Measurements from ENCODE around the gene PGGHG.
"Not testable (repeated sequence)": the region's sequence is repeated elsewhere in the genome, so short reads cannot be mapped to it uniquely, and the experiment has no call there.

PGGHG gene

GRCh38 chr11:327581-327923, 38.6 kb downstream of the PGGHG start:
- no peak overlapping the region for H2AFZ ChIP-seq (ENCODE audit: low read depth, low read length)
- H3K9me3 ChIP-seq (ENCODE audit: insufficient read depth, low read length, severe bottlenecking) = no peaks in the 10 kb centered on the region
- H4K20me1 ChIP-seq (ENCODE audit: insufficient read depth, low read length) = no peaks in the 10 kb centered on the region
- ATAC-seq (ENCODE audit: insufficient read depth, low read depth) (no peak), DNase-seq (no peak)
- H3K4me3 ChIP-seq (ENCODE audit: low read depth in 1 of 2, low read length in 2 of 2) = no peak overlapping the region
- TF ChIP-seq CTCF (IDR thresholded peaks at IDR 0.05; ENCODE audit: borderline replicate concordance, extremely low read depth, low read length, poor library complexity, severe bottlenecking) (no peak), EZH2 (IDR thresholded peaks at IDR 0.05; ENCODE audit: borderline replicate concordance, low read depth, low read length, severe bottlenecking) (no peak)
- no peaks in the 10 kb centered on the region for H3K36me3 ChIP-seq (ENCODE audit: insufficient read depth, low read length)
- peaks cover 59% of the 10 kb centered on the region for H3K4me1 ChIP-seq (ENCODE audit: insufficient read depth, low read length)
- H3K79me2 ChIP-seq (ENCODE audit: insufficient read depth, low read length) = no peaks in the 10 kb centered on the region
- H3K9ac ChIP-seq (ENCODE audit: low read depth, low read length) = no peak overlapping the region
- H3K27ac ChIP-seq (ENCODE audit: low read length) = peak overlapping the region; percentile 39
- no peak overlapping the region for H3K4me2 ChIP-seq (ENCODE audit: insufficient read depth, low read length)
- no peaks in the 10 kb centered on the region for H3K27me3 ChIP-seq (ENCODE audit: insufficient read depth, low read length, poor library complexity)

- Histone ChIP-seq H3K9ac (ENCODE audit: low read depth, low read length) (no peak overlapping the region), H3K27me3 (ENCODE audit: insufficient read depth, low read length, poor library complexity) (no peaks in the 10 kb centered on the region), H3K4me2 (ENCODE audit: insufficient read depth, low read length) (no peak overlapping the region), H3K27ac (ENCODE audit: low read length) (peak overlapping the region; percentile 2; the same call in 1 of the 2 replicates), H2AFZ (ENCODE audit: low read depth, low read length) (no peak overlapping the region), H3K79me2 (ENCODE audit: insufficient read depth, low read length) (no peaks in the 10 kb centered on the region), H3K9me3 (ENCODE audit: insufficient read depth, low read length, severe bottlenecking) (no peaks in the 10 kb centered on the region), H3K4me1 (ENCODE audit: insufficient read depth, low read length) (peaks cover 63% of the 10 kb centered on the region), H3K36me3 (ENCODE audit: insufficient read depth, low read length) (no peaks in the 10 kb centered on the region), H3K4me3 (ENCODE audit: low read depth in 1 of 2, low read length in 2 of 2) (no peak overlapping the region), H4K20me1 (ENCODE audit: insufficient read depth, low read length) (no peaks in the 10 kb centered on the region)
- no peak for ATAC-seq (ENCODE audit: insufficient read depth, low read depth)
- no peak for TF ChIP-seq CTCF (IDR thresholded peaks at IDR 0.05; ENCODE audit: borderline replicate concordance, extremely low read depth, low read length, poor library complexity, severe bottlenecking)
- TF ChIP-seq EZH2 (IDR thresholded peaks at IDR 0.05; ENCODE audit: borderline replicate concordance, low read depth, low read length, severe bottlenecking) = no peak
- no peak for DNase-seq
Observed at GRCh38 chr11:328012-328411, 39.1 kb downstream of the PGGHG start.

GRCh38 chr11:328516-329100, 39.7 kb downstream of the PGGHG start:
- Histone ChIP-seq H3K9ac (ENCODE audit: low read depth, low read length) (peak overlapping the region; percentile 47), H3K4me3 (ENCODE audit: low read depth in 1 of 2, low read length in 2 of 2) (peak overlapping the region in 1 of 2 experiments; percentile 50; a peak in 1 of 4 replicates)
- ATAC-seq (ENCODE audit: insufficient read depth, low read depth) = not testable (repeated sequence)

GRCh38 chr11:329886-330253, 40.9 kb downstream of the PGGHG start:
- Histone ChIP-seq H2AFZ (ENCODE audit: low read depth, low read length) (no peak overlapping the region), H3K4me1 (ENCODE audit: insufficient read depth, low read length) (peaks cover 78% of the 10 kb centered on the region), H3K4me3 (ENCODE audit: low read depth in 1 of 2, low read length in 2 of 2) (peak overlapping the region in 1 of 2 experiments; percentile 50; a peak in 2 of 4 replicates), H3K27ac (ENCODE audit: low read length) (peak overlapping the region; percentile 87), H3K9ac (ENCODE audit: low read depth, low read length) (peak overlapping the region; percentile 47), H3K4me2 (ENCODE audit: insufficient read depth, low read length) (peak overlapping the region; percentile 69), H3K36me3 (ENCODE audit: insufficient read depth, low read length) (no peaks in the 10 kb centered on the region), H3K79me2 (ENCODE audit: insufficient read depth, low read length) (no peaks in the 10 kb centered on the region), H4K20me1 (ENCODE audit: insufficient read depth, low read length) (no peaks in the 10 kb centered on the region), H3K9me3 (ENCODE audit: insufficient read depth, low read length, severe bottlenecking) (no peaks in the 10 kb centered on the region), H3K27me3 (ENCODE audit: insufficient read depth, low read length, poor library complexity) (no peaks in the 10 kb centered on the region)
- TF ChIP-seq EZH2 (IDR thresholded peaks at IDR 0.05; ENCODE audit: borderline replicate concordance, low read depth, low read length, severe bottlenecking) = no peak
- no peak for TF ChIP-seq CTCF (IDR thresholded peaks at IDR 0.05; ENCODE audit: borderline replicate concordance, extremely low read depth, low read length, poor library complexity, severe bottlenecking)
- ATAC-seq (ENCODE audit: insufficient read depth, low read depth) (no peak), DNase-seq (peak; percentile 50)

More at GRCh38 chr11:328516-329100, 39.7 kb downstream of the PGGHG start:
- H4K20me1 ChIP-seq (ENCODE audit: insufficient read depth, low read length); H2AFZ ChIP-seq (ENCODE audit: low read depth, low read length); H3K27me3 ChIP-seq (ENCODE audit: insufficient read depth, low read length, poor library complexity); DNase-seq; H3K9me3 ChIP-seq (ENCODE audit: insufficient read depth, low read length, severe bottlenecking); H3K79me2 ChIP-seq (ENCODE audit: insufficient read depth, low read length); H3K36me3 ChIP-seq (ENCODE audit: insufficient read depth, low read length): not testable (repeated sequence)
- H3K4me1 ChIP-seq (ENCODE audit: insufficient read depth, low read length) = peaks cover 69% of the 10 kb centered on the region
- H3K27ac ChIP-seq (ENCODE audit: low read length) = peak overlapping the region; percentile 87
- H3K4me2 ChIP-seq (ENCODE audit: insufficient read depth, low read length) = peak overlapping the region; percentile 69
